Measurements from ENCODE around the gene C6orf89.
"Not testable (repeated sequence)": the region's sequence is repeated elsewhere in the genome, so short reads cannot be mapped to it uniquely, and the experiment has no call there.

C6orf89 gene

DNA sequence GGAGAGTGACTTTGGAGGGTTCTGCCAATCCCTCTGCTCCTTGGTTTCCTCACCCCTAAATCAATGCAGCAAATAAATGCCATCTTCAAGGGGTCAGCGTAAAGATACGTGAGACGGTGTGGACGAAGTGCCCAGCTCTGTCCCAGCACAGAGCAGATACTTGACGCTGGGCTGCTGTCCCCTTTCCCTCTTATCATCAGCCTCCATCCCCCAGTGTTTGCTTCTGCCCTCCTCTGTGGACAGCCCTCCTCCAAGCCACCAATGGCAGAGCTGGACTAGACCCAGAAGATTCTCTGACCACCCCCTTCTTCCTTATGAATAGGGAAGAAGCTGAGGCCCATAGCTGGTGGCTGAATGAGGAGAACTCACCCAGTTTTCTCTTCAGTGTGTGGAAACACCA is 51.1 kb downstream of the C6orf89 start:
- H3K4me1 ChIP-seq (ENCODE audit: insufficient read depth, low read length, severe bottlenecking) = no peaks in the 10 kb centered on the region
- TF ChIP-seq EZH2 (IDR thresholded peaks at IDR 0.05; ENCODE audit: borderline replicate concordance, low read length) = no peak
- TF ChIP-seq, protein P1, sequence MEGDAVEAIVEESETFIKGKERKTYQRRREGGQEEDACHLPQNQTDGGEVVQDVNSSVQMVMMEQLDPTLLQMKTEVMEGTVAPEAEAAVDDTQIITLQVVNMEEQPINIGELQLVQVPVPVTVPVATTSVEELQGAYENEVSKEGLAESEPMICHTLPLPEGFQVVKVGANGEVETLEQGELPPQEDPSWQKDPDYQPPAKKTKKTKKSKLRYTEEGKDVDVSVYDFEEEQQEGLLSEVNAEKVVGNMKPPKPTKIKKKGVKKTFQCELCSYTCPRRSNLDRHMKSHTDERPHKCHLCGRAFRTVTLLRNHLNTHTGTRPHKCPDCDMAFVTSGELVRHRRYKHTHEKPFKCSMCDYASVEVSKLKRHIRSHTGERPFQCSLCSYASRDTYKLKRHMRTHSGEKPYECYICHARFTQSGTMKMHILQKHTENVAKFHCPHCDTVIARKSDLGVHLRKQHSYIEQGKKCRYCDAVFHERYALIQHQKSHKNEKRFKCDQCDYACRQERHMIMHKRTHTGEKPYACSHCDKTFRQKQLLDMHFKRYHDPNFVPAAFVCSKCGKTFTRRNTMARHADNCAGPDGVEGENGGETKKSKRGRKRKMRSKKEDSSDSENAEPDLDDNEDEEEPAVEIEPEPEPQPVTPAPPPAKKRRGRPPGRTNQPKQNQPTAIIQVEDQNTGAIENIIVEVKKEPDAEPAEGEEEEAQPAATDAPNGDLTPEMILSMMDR (IDR thresholded peaks at IDR 0.05; ENCODE audit: low read length) = no peak
- H3K4me2 ChIP-seq (ENCODE audit: low read length) = no peak overlapping the region
- no peak overlapping the region for H3K9ac ChIP-seq (ENCODE audit: low read length)
- H3F3A ChIP-seq (ENCODE audit: insufficient read depth, low read length) = no peaks in the 10 kb centered on the region
- H3K36me3 ChIP-seq (ENCODE audit: insufficient read depth, low read length) = no peaks in the 10 kb centered on the region
- no peak overlapping the region for H2AFZ ChIP-seq (ENCODE audit: low read length)
- H3K4me3 ChIP-seq (ENCODE audit: low read depth, low read length, poor library complexity, severe bottlenecking) = no peak overlapping the region
- peaks cover 5% of the 10 kb centered on the region; the same call in 1 of the 2 replicates for H3K27me3 ChIP-seq (ENCODE audit: insufficient read depth, low read length)
- no peaks in the 10 kb centered on the region for H3K9me2 ChIP-seq (ENCODE audit: low read depth, low read length)
- H3K27ac ChIP-seq (ENCODE audit: low read depth, low read length, poor library complexity, severe bottlenecking) = no peak overlapping the region
- H3K79me2 ChIP-seq (ENCODE audit: insufficient read depth, low read length) = no peaks in the 10 kb centered on the region
- H3K9me3 ChIP-seq (ENCODE audit: low read length) = no peaks in the 10 kb centered on the region
- H4K20me1 ChIP-seq (ENCODE audit: insufficient read depth, low read length) = no peaks in the 10 kb centered on the region

DNA sequence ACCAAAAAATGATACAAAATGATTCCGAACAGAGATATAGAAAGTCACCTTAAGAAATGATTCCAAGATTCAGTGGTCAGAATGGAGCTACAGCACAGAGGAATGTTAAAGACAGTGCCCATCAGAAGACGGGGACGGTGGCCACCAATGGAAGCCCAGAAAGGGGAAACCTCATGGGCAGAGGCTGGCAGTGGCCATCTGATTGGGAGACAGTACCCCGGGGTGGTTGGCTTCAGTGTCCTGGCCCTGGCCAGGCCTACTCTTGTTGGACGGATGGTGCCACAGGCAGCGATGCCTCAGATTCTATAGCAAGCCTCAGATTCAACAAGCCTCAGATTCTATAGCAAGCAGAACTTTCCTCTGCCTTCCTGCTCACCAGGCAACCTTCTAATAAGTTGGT is 52.1 kb downstream of the C6orf89 start:
- H3K4me1 ChIP-seq (ENCODE audit: insufficient read depth, low read length, severe bottlenecking) = no peaks in the 10 kb centered on the region
- peaks cover 5% of the 10 kb centered on the region; the same call in 1 of the 2 replicates for H3K27me3 ChIP-seq (ENCODE audit: insufficient read depth, low read length)
- H3F3A ChIP-seq (ENCODE audit: insufficient read depth, low read length) = no peaks in the 10 kb centered on the region
- H3K36me3 ChIP-seq (ENCODE audit: insufficient read depth, low read length) = no peaks in the 10 kb centered on the region
- no peaks in the 10 kb centered on the region for H3K9me2 ChIP-seq (ENCODE audit: low read depth, low read length)
- no peak overlapping the region for H3K9ac ChIP-seq (ENCODE audit: low read length)
- no peak overlapping the region for H3K27ac ChIP-seq (ENCODE audit: low read depth, low read length, poor library complexity, severe bottlenecking)
- no peak overlapping the region for H3K4me2 ChIP-seq (ENCODE audit: low read length)
- H2AFZ ChIP-seq (ENCODE audit: low read length) = no peak overlapping the region
- no peaks in the 10 kb centered on the region for H3K79me2 ChIP-seq (ENCODE audit: insufficient read depth, low read length)
- no peak for TF ChIP-seq EZH2 (IDR thresholded peaks at IDR 0.05; ENCODE audit: borderline replicate concordance, low read length)
- H4K20me1 ChIP-seq (ENCODE audit: insufficient read depth, low read length) = no peaks in the 10 kb centered on the region
- H3K4me3 ChIP-seq (ENCODE audit: low read depth, low read length, poor library complexity, severe bottlenecking) = no peak overlapping the region
- no peaks in the 10 kb centered on the region for H3K9me3 ChIP-seq (ENCODE audit: low read length)

DNA sequence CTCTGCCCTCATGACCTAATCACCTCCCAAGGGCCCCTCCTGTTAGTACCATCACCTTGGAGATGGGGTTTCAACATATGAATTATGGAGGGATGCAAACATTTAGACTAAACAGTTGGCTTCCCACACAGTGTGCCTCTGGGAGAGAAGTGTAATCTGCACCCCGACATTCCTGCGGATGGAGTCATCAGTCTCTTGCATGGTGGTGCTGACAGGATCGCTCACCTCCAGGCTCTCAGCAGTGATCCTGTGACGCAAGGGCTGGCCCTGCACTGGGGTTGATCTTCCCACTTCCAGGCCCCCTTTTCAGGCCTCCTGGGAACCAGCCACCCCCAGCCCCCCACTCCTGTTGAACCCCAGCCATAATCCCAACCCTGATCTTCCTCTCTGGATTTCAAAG is 52.8 kb downstream of the C6orf89 start:
- no peak overlapping the region for H3K27ac ChIP-seq (ENCODE audit: low read depth, low read length, poor library complexity, severe bottlenecking)
- no peaks in the 10 kb centered on the region for H3K9me3 ChIP-seq (ENCODE audit: low read length)

DNA sequence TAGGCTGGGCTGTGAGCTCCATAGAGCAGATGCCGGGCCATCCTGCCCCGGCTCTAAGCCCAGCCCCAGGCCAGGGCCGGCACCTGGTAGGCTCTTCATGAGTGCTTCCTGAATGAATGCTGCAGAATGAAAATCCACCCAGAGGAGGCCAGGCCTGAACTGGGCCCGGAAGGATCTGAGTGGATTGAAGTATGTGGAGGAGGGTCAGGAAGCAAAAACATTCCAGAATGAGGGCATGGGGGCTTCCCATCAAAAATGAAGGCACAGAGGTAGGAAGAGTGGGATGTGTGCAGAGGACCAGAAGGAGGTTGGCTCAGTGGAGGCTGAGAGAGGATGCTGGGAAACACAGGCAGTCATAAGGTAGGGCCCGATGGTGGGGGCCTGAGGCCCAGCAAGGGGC is 53.3 kb downstream of the C6orf89 start:
- H3K27me3 ChIP-seq (ENCODE audit: insufficient read depth, low read length); H3K9me3 ChIP-seq (ENCODE audit: low read length); H2AFZ ChIP-seq (ENCODE audit: low read length); H3K79me2 ChIP-seq (ENCODE audit: insufficient read depth, low read length); H3K4me3 ChIP-seq (ENCODE audit: low read depth, low read length, poor library complexity, severe bottlenecking); H3K9ac ChIP-seq (ENCODE audit: low read length); H3K36me3 ChIP-seq (ENCODE audit: insufficient read depth, low read length); H3F3A ChIP-seq (ENCODE audit: insufficient read depth, low read length); H3K9me2 ChIP-seq (ENCODE audit: low read depth, low read length); H4K20me1 ChIP-seq (ENCODE audit: insufficient read depth, low read length); H3K27ac ChIP-seq (ENCODE audit: low read depth, low read length, poor library complexity, severe bottlenecking); H3K4me1 ChIP-seq (ENCODE audit: insufficient read depth, low read length, severe bottlenecking); H3K4me2 ChIP-seq (ENCODE audit: low read length): not testable (repeated sequence)

More for the DNA sequence above, 52.8 kb downstream of the C6orf89 start:
- Histone ChIP-seq H3K36me3 (ENCODE audit: insufficient read depth, low read length) (no peaks in the 10 kb centered on the region), H3K9me2 (ENCODE audit: low read depth, low read length) (no peaks in the 10 kb centered on the region), H3F3A (ENCODE audit: insufficient read depth, low read length) (no peaks in the 10 kb centered on the region), H3K9ac (ENCODE audit: low read length) (no peak overlapping the region), H3K27me3 (ENCODE audit: insufficient read depth, low read length) (peaks cover 5% of the 10 kb centered on the region; the same call in 1 of the 2 replicates), H3K4me3 (ENCODE audit: low read depth, low read length, poor library complexity, severe bottlenecking) (no peak overlapping the region), H2AFZ (ENCODE audit: low read length) (no peak overlapping the region), H3K4me2 (ENCODE audit: low read length) (no peak overlapping the region), H3K79me2 (ENCODE audit: insufficient read depth, low read length) (no peaks in the 10 kb centered on the region), H3K4me1 (ENCODE audit: insufficient read depth, low read length, severe bottlenecking) (no peaks in the 10 kb centered on the region), H4K20me1 (ENCODE audit: insufficient read depth, low read length) (no peaks in the 10 kb centered on the region)
- TF ChIP-seq, protein P1 (IDR thresholded peaks at IDR 0.05; ENCODE audit: low read length) = no peak
- no peak for TF ChIP-seq EZH2 (IDR thresholded peaks at IDR 0.05; ENCODE audit: borderline replicate concordance, low read length)

Measured in OCI-LY1 (cell line).